HG02852 (cell line): Measurements from ENCODE around the gene NHSL2.
"Not testable (repeated sequence)": the region's sequence is repeated elsewhere in the genome, so short reads cannot be mapped to it uniquely, and the experiment has no call there.

Experiments used
- ATAC-seq: cut with Tn5 transposase; IDR thresholded peaks from one replicate; pipeline ENCODE4 v1.9.1; 2021; ENCODE audit warnings: mild to moderate bottlenecking, moderate library complexity; ENCODE audit not compliant: unreplicated experiment

Gene NHSL2

GRCh38 chrX:71922686-71923085 is 12.0 kb downstream of the NHSL2 start:
- ATAC-seq = no peak

- ATAC-seq = no peak
These were observed 12.9 kb downstream of the NHSL2 start for GRCh38 chrX:71923516-71923915.

DNA sequence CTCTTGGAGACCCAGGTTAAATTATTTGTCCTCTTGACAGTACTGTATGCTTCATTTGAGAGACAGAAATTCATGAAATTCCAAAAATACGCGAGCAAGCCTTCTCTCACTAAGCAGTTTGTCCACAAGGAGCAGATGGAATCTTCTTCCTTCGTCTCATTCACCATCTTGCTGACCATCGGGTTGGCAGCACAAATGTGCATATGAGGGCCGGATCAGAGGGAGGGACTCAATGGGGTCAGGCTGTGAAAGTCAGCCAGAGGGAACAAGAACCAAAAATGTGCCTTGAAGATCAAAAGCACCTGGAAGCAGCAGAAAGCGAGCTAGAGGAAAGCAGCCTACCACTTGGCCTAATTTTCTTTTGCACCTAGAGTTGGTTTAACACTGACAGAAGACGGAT is 16.4 kb downstream of the NHSL2 start:
- ATAC-seq = no peak

- ATAC-seq = no peak
These were observed 18.2 kb downstream of the NHSL2 start for GRCh38 chrX:71928856-71929255.

DNA sequence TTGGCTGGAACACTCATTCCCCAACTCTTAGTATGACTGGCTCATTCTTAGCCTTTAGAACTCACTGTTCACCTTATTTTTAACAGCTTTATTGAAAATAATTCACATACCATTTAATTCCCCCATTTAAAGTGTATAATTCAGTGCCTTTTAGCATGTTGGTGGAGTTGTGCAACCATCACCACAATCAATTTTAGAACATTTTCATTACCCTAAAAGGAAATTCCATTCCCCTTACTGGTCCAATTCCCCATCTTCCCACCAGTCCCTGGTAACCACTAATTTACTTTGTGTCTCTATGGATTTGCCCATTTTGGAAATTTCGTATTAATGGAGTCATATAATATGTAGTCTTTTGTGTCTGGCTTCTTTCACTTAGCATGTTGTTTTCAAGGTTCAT is 19.7 kb downstream of the NHSL2 start:
- no peak for ATAC-seq

DNA sequence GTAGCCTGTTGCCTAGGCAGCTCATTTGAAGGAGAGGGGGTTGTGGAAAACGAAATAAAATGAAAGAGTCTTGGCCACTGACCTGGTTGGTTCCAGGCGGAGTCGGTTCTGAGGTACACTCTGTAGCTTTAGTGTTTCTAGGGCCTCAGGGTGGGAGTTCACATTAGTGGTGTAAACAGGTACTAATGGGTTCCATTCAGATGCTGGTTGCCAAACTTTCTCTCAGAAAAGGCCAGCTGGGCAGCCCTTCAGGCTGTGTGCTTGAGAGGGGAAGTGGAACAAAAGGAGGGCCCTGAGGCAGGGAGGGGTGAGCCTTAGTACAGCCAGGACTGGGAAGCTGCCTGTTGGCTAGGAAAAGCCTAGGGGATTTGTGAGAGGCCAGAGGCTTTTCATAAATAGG is 24.8 kb downstream of the NHSL2 start:
- no peak for ATAC-seq

DNA sequence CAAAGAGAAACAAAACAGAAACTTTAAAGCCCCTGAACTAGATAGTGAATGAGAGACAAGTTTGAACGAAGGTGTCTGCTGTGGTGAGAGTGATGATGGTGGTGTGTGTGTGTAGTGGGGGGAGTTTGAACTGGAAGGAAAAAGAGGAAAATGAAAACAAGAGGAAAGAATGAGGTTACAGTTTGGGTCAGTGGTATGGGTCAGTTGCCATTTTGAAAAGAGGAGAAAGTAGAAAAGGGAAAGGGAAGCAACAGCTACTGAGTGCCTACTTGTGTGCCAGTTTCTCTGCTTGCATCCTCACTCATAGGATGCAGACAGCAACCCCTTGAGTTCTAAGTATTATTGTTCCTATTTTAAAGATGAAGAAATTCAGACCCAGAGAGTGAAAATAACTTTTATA is 26.0 kb downstream of the NHSL2 start:
- no peak for ATAC-seq

DNA sequence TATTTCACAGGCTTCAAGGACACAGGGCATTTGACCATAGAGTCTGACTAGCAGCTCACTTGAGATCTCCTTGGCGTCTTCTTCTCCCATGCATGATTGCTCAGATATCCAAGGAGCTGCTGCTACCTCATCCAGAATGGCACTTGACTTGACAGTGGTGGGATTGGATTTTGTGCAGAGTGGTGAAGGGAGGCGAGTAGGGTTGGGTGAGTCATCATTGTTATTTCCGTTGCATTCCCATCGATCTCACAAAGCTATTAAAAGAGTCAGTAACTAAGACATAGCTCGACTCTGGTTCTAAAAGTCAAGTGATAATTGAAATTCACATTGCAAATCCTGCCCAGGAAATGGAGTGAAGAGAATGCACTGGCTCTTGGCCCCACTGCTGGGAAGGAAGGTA is 27.7 kb downstream of the NHSL2 start:
- no peak for ATAC-seq

GRCh38 chrX:71941145-71941544 is 30.5 kb downstream of the NHSL2 start:
- no peak for ATAC-seq

DNA sequence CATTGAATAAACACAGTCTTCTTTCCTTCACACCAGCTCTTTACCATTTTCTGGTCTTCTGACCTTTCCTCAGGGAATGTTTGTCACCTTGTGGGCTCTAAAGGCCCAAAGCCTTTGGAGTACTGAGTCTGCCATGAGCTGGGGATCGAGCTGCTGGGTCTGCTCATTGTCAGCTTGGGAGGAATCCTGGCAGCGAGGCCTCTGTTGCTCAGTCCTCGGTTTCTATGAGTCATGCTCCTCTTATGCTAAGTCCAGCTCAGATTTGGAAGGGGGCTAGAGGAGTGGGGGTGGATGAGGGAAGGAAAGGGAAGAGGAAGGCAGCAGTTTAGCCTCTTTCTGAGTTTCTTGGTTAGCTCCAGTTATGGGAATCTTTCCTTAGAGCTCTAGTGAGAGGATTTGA is 31.1 kb downstream of the NHSL2 start:
- ATAC-seq = no peak

DNA sequence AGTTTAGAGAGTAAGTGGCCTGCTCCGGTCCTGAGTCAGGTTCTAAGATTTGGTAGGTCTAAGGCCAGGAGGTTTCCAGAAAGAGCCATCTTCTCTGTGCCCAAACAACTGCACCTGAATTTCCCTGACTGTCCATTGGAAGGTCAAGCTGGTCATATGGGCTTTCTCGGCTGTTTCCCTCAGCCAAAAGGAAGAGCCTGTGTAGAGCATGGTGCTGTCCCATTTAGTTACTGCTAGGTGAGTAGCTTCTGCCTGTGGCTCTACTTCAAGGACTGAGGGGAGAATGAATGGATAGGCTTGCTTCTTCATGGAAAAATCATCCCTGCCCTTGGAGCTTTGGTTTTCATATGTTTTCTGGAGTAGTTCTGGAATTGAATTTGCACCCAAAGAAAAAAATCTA is 33.7 kb downstream of the NHSL2 start:
- ATAC-seq = no peak

GRCh38 chrX:71945237-71945805 is 34.7 kb downstream of the NHSL2 start:
- no peak for ATAC-seq

DNA sequence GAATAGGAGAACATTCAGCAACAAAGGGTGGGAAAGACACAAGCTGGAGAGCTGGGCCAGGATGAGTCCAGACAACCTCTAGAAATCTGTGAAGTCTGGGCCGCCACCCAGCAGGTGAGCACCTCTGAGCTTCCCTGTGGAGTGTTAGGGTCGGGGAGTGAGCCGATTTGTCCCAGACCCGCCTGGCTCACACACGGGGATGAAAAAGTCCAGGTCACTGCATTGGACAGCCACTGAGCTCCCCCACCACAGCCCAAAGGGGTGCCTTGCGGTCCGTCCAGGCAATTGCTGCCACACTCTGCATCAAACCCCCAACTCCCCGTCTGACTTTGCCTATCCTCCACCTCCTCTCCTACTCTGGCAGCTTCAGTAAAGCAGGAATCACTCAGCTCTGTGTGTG is 38.7 kb downstream of the NHSL2 start:
- ATAC-seq = no peak

DNA sequence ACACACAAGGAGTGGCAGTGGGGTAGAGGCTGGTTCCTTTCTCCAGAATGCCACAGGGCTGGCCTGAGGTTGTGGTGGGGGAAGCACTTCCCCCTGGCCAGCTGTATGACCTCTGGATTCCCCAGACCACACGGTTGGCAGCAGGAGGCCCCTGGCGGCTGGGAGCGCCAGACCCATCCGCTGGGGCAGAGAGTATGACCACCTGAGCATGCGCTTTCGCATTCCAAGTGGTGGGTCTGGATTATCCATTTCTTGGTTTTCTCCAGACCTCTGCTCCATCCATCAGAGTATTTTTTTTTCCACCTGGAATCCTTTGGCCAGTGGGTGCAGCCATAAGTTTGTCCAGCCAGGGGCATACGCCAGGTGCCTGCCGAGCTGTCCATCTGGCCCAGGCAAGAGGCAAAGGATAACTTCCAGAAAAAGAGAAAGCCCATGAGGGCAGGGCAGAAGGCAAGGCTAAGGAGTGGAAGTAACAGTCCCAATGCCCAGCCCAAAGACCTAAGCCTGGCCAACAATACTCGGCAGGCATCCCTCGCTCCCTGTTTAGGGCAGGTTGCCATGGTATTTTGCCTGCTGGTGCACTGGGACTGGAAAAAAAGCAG is 39.3 kb downstream of the NHSL2 start:
- ATAC-seq = no peak

DNA sequence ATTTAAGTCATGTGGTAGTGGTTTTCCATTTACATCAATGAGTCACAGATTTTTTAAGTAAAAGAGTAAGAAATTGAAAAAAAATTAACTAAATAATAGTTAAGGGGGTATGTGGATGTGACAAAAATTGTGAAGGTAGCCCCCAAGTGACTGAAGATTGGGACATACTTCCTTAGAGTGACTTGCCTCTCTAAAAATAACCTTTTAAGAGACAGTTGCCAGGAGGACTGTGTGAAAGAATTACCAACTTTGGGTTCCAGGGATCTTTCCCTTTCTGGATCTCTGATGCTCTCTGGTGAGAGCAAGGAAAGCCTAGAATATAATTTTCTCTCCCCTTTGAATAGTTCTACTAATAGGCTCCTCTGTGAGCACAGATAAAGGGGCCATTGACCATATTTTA is 42.7 kb downstream of the NHSL2 start:
- ATAC-seq = no peak

DNA sequence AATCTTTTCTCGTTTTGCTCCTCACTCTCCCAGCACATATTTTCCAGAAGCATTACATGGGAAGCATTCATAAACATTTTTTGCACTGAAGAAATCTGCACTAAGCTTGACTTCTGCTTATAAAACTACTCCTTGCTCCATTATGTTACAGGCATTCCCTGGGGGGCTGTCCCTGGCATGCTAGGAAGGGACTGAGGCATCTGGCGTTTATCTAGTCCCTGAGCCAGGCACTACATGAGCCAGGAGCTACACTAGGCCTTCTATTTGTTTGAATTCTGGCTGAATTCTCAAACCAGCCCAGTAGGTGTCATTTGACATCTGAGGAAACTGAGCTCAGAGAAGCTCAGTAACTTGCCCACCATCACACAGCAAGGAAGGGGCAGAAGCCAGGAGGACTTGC is 43.3 kb downstream of the NHSL2 start:
- no peak for ATAC-seq

- ATAC-seq = no peak
These were observed 43.8 kb downstream of the NHSL2 start for GRCh38 chrX:71954458-71954857.

DNA sequence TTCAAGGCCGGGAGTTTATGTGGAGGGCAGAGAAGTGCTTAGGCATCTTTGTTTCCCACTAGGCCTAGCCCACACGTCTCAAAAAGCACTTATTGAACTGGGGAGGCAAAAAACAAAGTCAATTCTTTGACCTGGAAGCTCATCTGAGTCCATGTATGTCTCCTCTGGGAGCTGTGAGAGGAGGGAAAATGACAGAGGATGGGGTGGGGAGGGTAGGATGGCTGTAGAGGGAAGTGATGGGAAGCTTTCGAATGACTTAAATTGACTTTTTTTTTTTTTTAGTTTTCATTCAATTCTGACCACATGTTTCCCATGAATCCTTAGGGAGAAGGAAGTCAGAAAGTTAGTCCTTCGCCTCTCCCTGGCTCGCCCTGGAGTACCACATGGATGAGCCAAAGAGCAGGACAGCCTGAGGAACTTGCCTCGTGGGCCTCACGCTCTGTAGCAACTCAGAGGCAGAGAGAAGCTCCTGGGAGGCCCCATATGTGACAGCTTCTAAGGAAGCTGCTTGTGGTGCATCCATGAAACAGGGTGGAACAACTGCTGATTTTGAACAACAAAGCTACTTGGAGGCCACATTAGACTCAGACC is 45.0 kb downstream of the NHSL2 start:
- ATAC-seq = no peak

GRCh38 chrX:71958281-71958675 is 47.6 kb downstream of the NHSL2 start:
- no peak for ATAC-seq

DNA sequence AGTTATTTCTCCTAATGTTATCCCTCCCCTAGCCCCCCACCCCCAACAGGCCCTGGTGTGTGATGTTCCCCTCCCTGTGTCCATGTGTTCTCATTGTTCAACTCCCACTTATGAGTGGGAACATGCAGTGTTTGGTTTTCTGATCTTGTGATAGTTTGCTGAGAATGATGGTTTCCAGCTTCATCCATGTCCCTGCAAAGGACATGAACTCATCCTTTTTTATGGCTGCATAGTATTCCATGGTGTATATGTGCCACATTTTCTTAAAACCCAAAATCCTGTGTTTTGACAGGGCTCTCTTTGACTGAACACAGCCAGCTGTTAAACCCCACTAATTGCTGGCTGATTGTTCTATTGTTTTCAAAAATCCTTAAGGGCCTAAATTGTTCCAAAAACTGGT is 53.5 kb downstream of the NHSL2 start:
- ATAC-seq = not testable (repeated sequence)

DNA sequence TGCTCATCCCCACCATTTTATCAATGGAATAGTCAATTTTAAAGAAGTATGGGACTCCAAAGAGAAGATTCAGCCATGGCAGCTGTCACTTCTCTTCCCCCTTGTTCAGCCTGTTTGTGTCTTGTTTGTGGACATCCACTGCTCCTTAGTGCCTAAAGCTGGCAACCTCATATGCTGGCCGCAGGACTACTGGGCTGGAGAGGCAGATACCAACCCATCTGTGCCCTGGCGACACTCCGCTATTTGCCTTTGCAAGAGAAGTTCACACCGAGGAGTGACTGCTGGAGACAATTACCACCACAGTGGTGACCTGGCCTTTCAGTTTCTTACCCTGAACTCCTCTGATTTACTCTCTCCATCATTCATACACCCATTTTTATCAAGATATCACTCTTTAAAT is 64.3 kb downstream of the NHSL2 start:
- no peak for ATAC-seq

DNA sequence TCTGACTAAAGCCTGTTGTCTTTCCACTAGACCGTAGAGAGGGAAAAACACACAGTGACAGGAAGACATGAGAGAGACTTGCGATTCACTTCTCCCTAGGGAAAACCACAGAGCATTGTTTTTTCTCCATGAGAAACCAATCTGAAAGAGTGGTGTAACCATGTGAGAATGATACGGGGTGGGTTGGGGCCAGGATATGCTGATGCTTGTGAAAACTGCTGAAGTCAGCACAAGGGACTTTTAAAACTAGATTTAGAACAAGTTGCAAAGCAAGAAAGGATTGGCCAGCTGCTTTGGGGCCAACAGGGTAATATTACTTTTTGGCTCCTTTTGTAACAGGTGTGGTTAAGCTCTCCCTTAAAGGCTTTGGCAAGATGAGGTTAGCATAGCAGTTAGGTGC is 66.1 kb downstream of the NHSL2 start:
- ATAC-seq = no peak

GRCh38 chrX:71978164-71978563 is 67.5 kb downstream of the NHSL2 start:
- no peak for ATAC-seq
